Vagina (tissue), 2 donors: Measurements from ENCODE around the gene GNAI2. TPM values are rescaled to one million over a fixed set of nuclear protein-coding genes. Genes with fewer than 3 reads are reported as not detected.

Experiments
- DNase-seq, 2 donors: peaks; one replicate each; pipeline ENCODE4 v3.0.0-alpha.2; 2017; ENCODE audit errors: extremely low spot score in 2 of 2
- H3K27ac ChIP-seq: fragments of 200-600 bp; sonication (generic); one replicate; pipeline ENCODE4 v1.5.1; 2019
- H3K27me3 ChIP-seq: fragments of 200-600 bp; sonication (generic); one replicate; pipeline ENCODE4 v1.5.1; 2019
- H3K36me3 ChIP-seq, 2 donors: fragments of 200-600 bp; sonication (generic); one replicate each; pipeline ENCODE4 v1.5.1; 2017 to 2019
- H3K4me1 ChIP-seq: fragments of 200-600 bp; sonication (generic); one replicate; pipeline ENCODE4 v1.5.1; 2019
- H3K4me3 ChIP-seq, 2 donors: fragments of 200-600 bp; sonication (generic); 1 replicate in 1 of 2; 2 replicates in 1 of 2; pipeline ENCODE4 v1.5.1; 2016 to 2019
- H3K9me3 ChIP-seq: fragments of 200-600 bp; sonication (generic); one replicate; pipeline ENCODE4 v1.5.1; 2019
- CTCF ChIP-seq, 3 experiments: fragments of 450-650 bp in 2 of 3; fragments of 200-600 bp in 1 of 3; sonication (generic) in 1 of 3; IDR thresholded peaks; one replicate each; pipeline ENCODE4 v1.5.1; 2017 to 2019; ENCODE audit warnings: antibody characterized with exemption in 3 of 3, mild to moderate bottlenecking in 2 of 3, moderate library complexity in 2 of 3
- POLR2A ChIP-seq, 2 donors: fragments of 450-650 bp; IDR thresholded peaks; one replicate each; pipeline ENCODE4 v1.6.1; 2017; ENCODE audit warnings: antibody characterized with exemption in 2 of 2, mild to moderate bottlenecking in 2 of 2, moderate library complexity in 2 of 2
- POLR2AphosphoS5 ChIP-seq, 2 donors: sonication (generic); formaldehyde crosslinking; IDR thresholded peaks; one replicate each; pipeline ENCODE4 v1.9.0; 2017; ENCODE audit warnings: antibody characterized with exemption in 2 of 2, mild to moderate bottlenecking in 2 of 2, low read depth in 1 of 2; ENCODE audit not compliant: insufficient read depth in 1 of 2
- intact Hi-C: fragments of 100-400 bp; cut with DNase I; formaldehyde crosslinking; loops from one replicate; pipeline ENCODE4 v1.15.1; 2023
- total RNA-seq: library from RNA; depleted of rRNA; stranded (reverse); fragments of >200 nt; gene quantifications from one replicate; pipeline ENCODE4 v1.2.3, GENCODE V29; 2016

GNAI2 gene
- total RNA-seq, 1 donor from 2014 or later = 244 TPM

- TF ChIP-seq POLR2AphosphoS5 (IDR thresholded peaks at IDR 0.05; ENCODE audit: insufficient read depth in 1 of 2, low read depth in 1 of 2) = no peak
- TF ChIP-seq CTCF (IDR thresholded peaks at IDR 0.05) = no peak
- TF ChIP-seq POLR2A (IDR thresholded peaks at IDR 0.05) = no peak
- intact Hi-C loops = no loop called here
- H3K9me3 ChIP-seq = no peaks in the 10 kb centered on the region
Observed at GRCh38 chr3:50287262-50287661, 51.3 kb downstream of the GNAI2 start.

GRCh38 chr3:50288387-50289007 lies 52.5 kb downstream of the GNAI2 start:
- no peak for DNase-seq
- peaks cover 27% of the 10 kb centered on the region for H3K4me1 ChIP-seq
- intact Hi-C loops = no loop called here
- H3K4me3 ChIP-seq = no peak overlapping the region
- peaks cover 0 to 41% of the 10 kb centered on the region in 2 donors for H3K36me3 ChIP-seq
- H3K27me3 ChIP-seq = no peaks in the 10 kb centered on the region
- no peak overlapping the region for H3K27ac ChIP-seq
- TF ChIP-seq POLR2AphosphoS5 (IDR thresholded peaks at IDR 0.05; ENCODE audit: insufficient read depth in 1 of 2, low read depth in 1 of 2) (no peak), CTCF (IDR thresholded peaks at IDR 0.05) (no peak), POLR2A (IDR thresholded peaks at IDR 0.05) (no peak)
- H3K9me3 ChIP-seq = no peaks in the 10 kb centered on the region

More at GRCh38 chr3:50287262-50287661, 51.3 kb downstream of the GNAI2 start:
- no peak overlapping the region for H3K27ac ChIP-seq
- peaks cover 17% of the 10 kb centered on the region for H3K4me1 ChIP-seq
- H3K36me3 ChIP-seq = peaks cover 0 to 41% of the 10 kb centered on the region in 2 donors
- DNase-seq = no peak
- no peaks in the 10 kb centered on the region for H3K27me3 ChIP-seq
- H3K4me3 ChIP-seq = no peak overlapping the region

GRCh38 chr3:50289130-50289529 lies 53.1 kb downstream of the GNAI2 start:
- TF ChIP-seq POLR2AphosphoS5 (IDR thresholded peaks at IDR 0.05; ENCODE audit: insufficient read depth in 1 of 2, low read depth in 1 of 2) (no peak), CTCF (IDR thresholded peaks at IDR 0.05) (no peak), POLR2A (IDR thresholded peaks at IDR 0.05) (no peak)
- Histone ChIP-seq H3K27me3 (no peaks in the 10 kb centered on the region), H3K27ac (no peak overlapping the region), H3K9me3 (no peaks in the 10 kb centered on the region), H3K36me3 (peaks cover 0 to 41% of the 10 kb centered on the region in 2 donors), H3K4me1 (peaks cover 27% of the 10 kb centered on the region), H3K4me3 (no peak overlapping the region)
- DNase-seq = no peak
- intact Hi-C loops = no loop called here

- no peak overlapping the region for H3K4me3 ChIP-seq
- no peak overlapping the region for H3K27ac ChIP-seq
- H3K4me1 ChIP-seq = peaks cover 27% of the 10 kb centered on the region
- intact Hi-C loops = no loop called here
- no peak for DNase-seq
- no peaks in the 10 kb centered on the region for H3K9me3 ChIP-seq
- no peaks in the 10 kb centered on the region for H3K27me3 ChIP-seq
- TF ChIP-seq POLR2A (IDR thresholded peaks at IDR 0.05) = no peak
- no peak for TF ChIP-seq POLR2AphosphoS5 (IDR thresholded peaks at IDR 0.05; ENCODE audit: insufficient read depth in 1 of 2, low read depth in 1 of 2)
- no peak for TF ChIP-seq CTCF (IDR thresholded peaks at IDR 0.05)
- peaks cover 0 to 41% of the 10 kb centered on the region in 2 donors for H3K36me3 ChIP-seq
Observed at GRCh38 chr3:50290161-50290641, 54.2 kb downstream of the GNAI2 start.
